SK-N-MC (cell line): ENCODE data around the gene KCNA5.

ENCODE experiments used
- EZH2 ChIP-seq: fragments of 200-600 bp; sonication (generic); IDR thresholded peaks from one replicate; pipeline ENCODE4 v1.6.1; 2017; ENCODE audit warnings: antibody characterized with exemption
- FOXP2 ChIP-seq: optimal IDR thresholded peaks from 2 replicates; pipeline ENCODE3; 2011; ENCODE audit warnings: mild to moderate bottlenecking, moderate library complexity; ENCODE audit not compliant: insufficient read depth; ENCODE audit errors: extremely low read length, control extremely low read depth
- POLR2AphosphoS5 ChIP-seq: IDR thresholded peaks from 2 replicates; pipeline ENCODE4 v1.6.1; 2012; ENCODE audit warnings: mild to moderate bottlenecking, low read depth, low read length, borderline replicate concordance

DNA sequence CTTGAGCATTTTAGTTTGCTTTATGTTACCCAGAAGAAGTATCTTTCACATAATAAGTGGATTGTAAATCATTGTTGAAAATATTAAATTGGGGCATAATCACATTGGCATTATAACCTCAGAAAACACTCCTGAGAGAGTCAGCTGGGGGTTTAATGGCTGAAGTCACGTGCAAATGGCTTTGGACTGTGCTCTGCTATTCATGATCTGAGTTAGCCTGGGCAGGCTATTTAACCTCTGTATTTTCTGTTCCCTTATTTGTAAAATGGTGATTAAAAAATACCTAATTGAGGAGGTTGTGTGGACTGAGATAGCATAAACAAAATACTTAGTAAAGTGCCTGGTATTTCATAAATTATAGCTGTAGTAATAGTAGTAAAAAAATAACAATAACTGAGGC is 24.9 kb downstream of the KCNA5 start:
- TF ChIP-seq EZH2 (no peak), POLR2AphosphoS5 (no peak), FOXP2 (no peak)
